ENCODE data around the gene RABGAP1L.

Gene RABGAP1L

GRCh38 chr1:174989536-174990220 is 830.4 kb downstream of the RABGAP1L start:
- no peak overlapping the region for H3K4me3 ChIP-seq (replicated peaks; ENCODE audit: low read depth, low read length)
- DNase-seq (ENCODE audit: extremely low read depth, insufficient read length): no peak
- peaks cover 4% of the 10 kb centered on the region for H3K36me3 ChIP-seq (ENCODE audit: control insufficient read depth, insufficient read depth, low read length)
- H3K27me3 ChIP-seq (replicated peaks; ENCODE audit: control insufficient read depth, insufficient read depth, low read length): no peaks in the 10 kb centered on the region
- no peak for TF ChIP-seq CTCF (IDR thresholded peaks at IDR 0.05; ENCODE audit: insufficient read depth, low read length, poor library complexity, severe bottlenecking)

GRCh38 chr1:174990382-174990999 is 831.2 kb downstream of the RABGAP1L start:
- peaks cover 4% of the 10 kb centered on the region for H3K36me3 ChIP-seq (ENCODE audit: control insufficient read depth, insufficient read depth, low read length)
- H3K4me3 ChIP-seq (replicated peaks; ENCODE audit: low read depth, low read length): peak overlapping the region; percentile 44
- H3K27me3 ChIP-seq (replicated peaks; ENCODE audit: control insufficient read depth, insufficient read depth, low read length): no peaks in the 10 kb centered on the region
- no peak for TF ChIP-seq CTCF (IDR thresholded peaks at IDR 0.05; ENCODE audit: insufficient read depth, low read length, poor library complexity, severe bottlenecking)
- no peak for DNase-seq (ENCODE audit: extremely low read depth, insufficient read length)

GRCh38 chr1:174991473-174991872 is 832.2 kb downstream of the RABGAP1L start:
- TF ChIP-seq CTCF (IDR thresholded peaks at IDR 0.05; ENCODE audit: insufficient read depth, low read length, poor library complexity, severe bottlenecking): no peak
- peaks cover 4% of the 10 kb centered on the region for H3K36me3 ChIP-seq (ENCODE audit: control insufficient read depth, insufficient read depth, low read length)
- no peak for DNase-seq (ENCODE audit: extremely low read depth, insufficient read length)
- no peak overlapping the region for H3K4me3 ChIP-seq (replicated peaks; ENCODE audit: low read depth, low read length)
- H3K27me3 ChIP-seq (replicated peaks; ENCODE audit: control insufficient read depth, insufficient read depth, low read length): no peaks in the 10 kb centered on the region

- no peak for TF ChIP-seq CTCF (IDR thresholded peaks at IDR 0.05; ENCODE audit: insufficient read depth, low read length, poor library complexity, severe bottlenecking)
- Histone ChIP-seq H3K4me3 (replicated peaks; ENCODE audit: low read depth, low read length) (no peak overlapping the region), H3K27me3 (replicated peaks; ENCODE audit: control insufficient read depth, insufficient read depth, low read length) (no peaks in the 10 kb centered on the region), H3K36me3 (ENCODE audit: control insufficient read depth, insufficient read depth, low read length) (peaks cover 1% of the 10 kb centered on the region)
- DNase-seq (ENCODE audit: extremely low read depth, insufficient read length): no peak
Measured at GRCh38 chr1:174995121-174995520, 835.8 kb downstream of the RABGAP1L start.

- no peak overlapping the region for H3K4me3 ChIP-seq (replicated peaks; ENCODE audit: low read depth, low read length)
- no peak for DNase-seq (ENCODE audit: extremely low read depth, insufficient read length)
- peaks cover 1% of the 10 kb centered on the region for H3K36me3 ChIP-seq (ENCODE audit: control insufficient read depth, insufficient read depth, low read length)
- no peaks in the 10 kb centered on the region for H3K27me3 ChIP-seq (replicated peaks; ENCODE audit: control insufficient read depth, insufficient read depth, low read length)
- TF ChIP-seq CTCF (IDR thresholded peaks at IDR 0.05; ENCODE audit: insufficient read depth, low read length, poor library complexity, severe bottlenecking): no peak
Measured at GRCh38 chr1:174995916-174996315, 836.6 kb downstream of the RABGAP1L start.

All from GM06990 (cell line).